Left hindlimb (tissue), 1 donor: ENCODE measurements around the gene TUBB2A.
A peak's percentile ranks its signal among the peaks of the same experiment; 100 is the strongest.
"Not testable (repeated sequence)": the region's sequence is repeated elsewhere in the genome, so short reads cannot be mapped to it uniquely, and the experiment has no call there.

Experiments
- DNase-seq: peaks from one replicate; pipeline ENCODE4 v3.0.0-alpha.2; 2018

The TUBB2A gene

DNA sequence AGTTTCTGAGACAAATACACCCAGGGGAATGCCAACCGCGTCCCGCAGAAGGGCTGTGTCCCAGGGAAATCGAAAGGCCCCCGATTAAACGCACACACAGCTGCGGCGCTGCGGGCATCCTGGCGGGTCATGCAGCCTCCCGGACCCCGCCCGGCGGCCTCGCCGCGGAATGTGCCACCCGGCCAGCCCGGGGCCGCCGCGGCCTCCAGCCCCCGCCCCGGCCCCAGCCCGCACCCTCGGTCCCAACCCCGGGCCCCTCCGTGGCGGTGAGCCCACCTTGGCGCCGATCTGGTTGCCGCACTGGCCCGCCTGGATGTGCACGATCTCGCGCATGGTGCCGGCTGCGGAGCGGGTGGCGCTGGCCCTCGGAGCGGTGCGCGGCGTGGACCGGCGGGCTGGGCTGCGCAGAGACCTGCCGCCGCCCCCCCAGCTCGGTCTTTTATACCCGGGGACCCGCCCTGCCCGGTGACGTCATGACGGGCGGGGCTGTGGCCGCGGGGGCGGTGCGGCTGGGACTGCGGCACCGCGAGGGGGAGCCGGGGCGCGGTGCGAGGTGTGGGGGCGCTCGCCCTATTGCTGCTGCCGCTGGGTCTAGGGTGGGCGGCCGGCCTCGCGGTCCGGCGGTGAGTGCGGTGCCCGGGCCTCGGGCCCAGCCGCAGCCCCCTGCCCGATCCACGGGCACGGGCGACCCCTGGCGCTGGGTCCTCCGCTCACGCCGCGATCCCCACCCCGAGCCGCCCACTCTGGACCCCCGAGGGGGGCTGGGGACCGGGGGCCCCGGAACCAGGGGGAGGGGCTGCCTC is at the start of gene TUBB2A:
Gene TUBB2A (minus strand): TSS at position 414 of the 803 bp plus-strand sequence. CDS start 81 bp downstream, at position 333.
- peak; percentile 90 for DNase-seq

DNA sequence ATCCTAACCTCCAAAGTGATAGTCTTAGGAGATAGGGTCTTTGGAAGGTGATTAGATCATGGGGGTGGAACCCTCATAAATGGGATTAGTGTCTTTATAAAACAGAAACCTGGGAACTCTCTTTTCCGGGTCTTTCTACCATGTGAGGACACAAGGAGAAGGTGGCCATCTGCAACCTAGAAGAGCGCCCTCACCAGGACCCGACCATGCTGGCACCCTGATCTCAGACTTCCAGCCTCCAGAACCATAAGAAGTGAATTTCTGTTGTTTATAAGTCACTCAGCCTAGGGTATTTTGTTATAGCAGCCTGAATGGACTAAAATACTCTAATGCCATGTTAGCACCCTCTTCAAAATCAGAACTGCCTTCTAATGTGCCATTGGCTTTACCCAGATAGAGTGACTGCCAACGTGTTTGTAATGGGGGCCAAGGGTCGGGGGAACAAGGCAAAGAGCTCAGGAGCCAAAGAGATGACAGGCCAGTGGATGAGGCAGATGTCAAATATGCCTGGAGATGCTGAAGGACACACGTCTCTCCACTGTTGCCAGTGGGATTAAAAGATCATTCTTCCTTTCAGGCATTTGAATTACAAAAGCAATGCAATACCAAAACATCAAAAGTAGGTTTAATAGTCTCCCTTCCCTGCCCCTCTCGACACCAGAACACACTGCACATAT is 49.1 kb upstream of the TUBB2A start:
- no peak for DNase-seq

DNA sequence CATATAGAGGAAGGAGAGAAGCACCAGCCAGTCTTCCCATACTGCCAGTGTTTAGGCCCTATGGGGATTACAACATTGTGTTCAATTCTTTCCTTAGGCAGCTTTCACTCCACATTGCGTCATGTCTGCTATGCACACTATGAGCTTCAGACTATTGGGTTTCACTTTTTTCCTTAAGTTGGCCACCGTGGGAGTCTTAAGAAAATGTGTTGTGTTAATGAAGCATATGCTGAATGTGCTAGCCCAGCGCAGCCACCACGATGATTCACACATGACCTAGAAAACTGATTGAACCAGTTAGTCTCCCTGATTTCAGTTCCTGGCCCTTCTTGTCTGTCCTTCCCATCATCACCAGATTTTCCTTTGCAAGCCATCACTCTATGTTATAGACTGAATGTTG is 48.6 kb upstream of the TUBB2A start:
- no peak for DNase-seq

DNA sequence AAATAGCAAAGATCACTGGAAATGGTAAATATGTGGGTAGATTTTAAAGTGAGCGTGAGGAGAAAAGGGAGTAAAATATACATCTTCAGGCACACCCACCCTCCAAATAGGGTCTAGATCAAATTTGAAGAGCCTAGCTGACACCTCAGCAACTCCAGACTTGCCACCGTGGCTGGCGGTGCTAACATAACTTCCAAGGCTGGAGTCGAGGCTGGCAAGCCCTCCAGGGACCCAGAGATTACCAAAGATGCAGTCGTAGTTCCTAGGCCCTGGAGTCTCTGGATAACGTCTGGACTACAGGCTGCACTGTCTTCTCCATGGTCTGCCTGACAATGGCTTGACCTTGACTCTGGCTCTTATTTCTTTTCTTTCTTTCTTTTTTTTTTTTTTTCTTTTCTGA is 47.6 kb upstream of the TUBB2A start:
- no peak for DNase-seq

DNA sequence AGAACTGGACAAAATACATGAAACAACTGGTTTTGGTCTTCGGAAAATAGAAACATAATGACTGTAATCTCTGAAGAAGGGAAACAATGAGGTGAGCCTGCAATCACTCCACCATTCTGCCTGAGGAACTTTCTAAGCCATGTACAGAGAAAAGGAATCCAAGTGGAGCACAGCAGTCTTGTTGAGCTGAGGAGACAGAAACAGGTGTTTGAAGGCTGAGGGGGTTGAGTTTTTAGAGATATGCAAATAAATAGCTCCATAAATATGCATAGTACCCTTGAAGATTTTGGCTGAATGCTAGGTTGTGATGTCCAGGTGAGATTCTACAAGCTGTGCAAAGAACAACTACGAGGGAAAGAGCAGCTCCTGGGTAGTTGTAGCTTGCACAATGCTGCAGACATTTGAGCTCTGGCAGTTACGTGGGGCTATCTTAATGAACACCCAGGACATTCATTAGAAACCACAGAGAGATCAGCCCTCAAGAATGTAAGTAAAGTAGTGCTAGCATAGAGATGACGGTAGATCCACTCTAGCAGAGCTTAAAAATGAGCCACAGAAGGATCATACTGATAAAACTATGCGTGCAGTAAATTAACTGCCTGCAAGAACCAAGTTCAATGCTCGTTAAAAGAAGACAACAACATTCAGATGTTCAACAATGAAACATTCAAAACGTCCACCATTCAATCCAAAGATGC is 45.8 kb upstream of the TUBB2A start:
- no peak for DNase-seq

DNA sequence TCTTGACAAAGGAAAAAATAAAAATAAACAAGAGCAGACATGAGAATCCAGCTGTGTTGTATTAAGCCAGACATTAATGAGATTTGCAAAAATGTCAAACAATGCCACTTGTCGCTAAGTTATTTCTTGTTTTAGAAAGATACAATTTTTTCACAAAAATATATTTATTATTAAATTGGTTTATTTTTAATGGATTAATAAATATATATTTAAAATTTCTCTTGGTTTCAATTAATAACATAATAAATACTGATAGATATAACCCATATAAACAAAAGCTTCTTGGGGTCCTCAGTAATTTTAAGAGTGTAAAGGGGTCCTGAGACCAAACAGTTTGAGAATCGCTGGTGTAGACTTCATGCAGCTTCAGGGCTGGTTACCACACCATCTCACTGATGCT is 44.0 kb upstream of the TUBB2A start:
- no peak for DNase-seq

DNA sequence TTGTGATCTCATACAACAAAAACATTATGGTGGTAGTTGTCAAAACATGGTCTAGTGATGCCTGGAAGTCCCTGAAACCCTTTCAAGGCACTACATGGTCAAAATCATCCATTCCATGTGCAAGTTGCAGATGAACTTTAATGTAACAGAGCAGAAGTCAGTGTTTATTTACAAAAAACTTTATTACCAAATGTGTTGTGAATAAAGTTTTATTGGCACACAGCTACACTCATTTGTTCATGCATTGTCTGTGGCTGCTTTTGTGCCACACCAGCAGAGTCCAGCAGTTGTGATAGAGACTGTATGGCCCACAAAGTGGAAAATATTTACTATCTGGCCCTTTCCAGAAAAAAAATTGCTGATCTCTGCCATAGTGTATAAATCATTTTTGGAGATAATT is 43.3 kb upstream of the TUBB2A start:
- no peak for DNase-seq

DNA sequence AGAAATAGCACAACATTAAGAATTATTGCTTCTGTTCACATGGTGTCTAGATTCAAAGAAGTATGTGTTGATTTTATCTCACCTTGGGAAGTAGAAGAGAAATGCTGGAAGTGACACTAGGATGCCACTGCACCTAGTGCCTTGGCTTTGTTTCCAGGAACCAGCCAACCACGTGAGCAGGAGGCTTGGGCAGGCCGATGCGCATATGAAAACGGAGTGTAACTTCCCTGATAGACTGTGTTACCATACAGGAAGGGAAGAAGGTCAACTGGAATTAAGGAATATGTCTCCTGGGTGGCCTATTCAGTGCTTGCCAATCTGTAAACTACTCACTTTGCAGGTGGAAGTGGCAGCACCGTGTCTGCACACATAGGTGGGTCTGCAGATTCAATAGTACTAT is 42.0 kb upstream of the TUBB2A start:
- no peak for DNase-seq

DNA sequence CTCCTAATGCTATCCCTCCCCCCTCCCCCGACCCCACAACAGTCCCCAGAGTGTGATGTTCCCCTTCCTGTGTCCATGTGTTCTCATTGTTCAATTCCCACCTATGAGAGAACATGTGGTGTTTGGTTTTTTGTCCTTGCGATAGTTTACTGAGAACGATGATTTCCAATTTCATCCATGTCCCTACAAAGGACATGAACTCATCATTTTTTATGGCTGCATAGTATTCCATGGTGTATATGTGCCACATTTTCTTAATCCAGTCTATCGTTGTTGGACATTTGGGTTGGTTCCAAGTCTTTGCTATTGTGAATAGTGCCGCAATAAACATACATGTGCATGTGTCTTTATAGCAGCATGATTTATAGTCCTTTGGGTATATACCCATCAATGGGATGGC is 40.4 kb upstream of the TUBB2A start:
- DNase-seq: not testable (repeated sequence)

DNA sequence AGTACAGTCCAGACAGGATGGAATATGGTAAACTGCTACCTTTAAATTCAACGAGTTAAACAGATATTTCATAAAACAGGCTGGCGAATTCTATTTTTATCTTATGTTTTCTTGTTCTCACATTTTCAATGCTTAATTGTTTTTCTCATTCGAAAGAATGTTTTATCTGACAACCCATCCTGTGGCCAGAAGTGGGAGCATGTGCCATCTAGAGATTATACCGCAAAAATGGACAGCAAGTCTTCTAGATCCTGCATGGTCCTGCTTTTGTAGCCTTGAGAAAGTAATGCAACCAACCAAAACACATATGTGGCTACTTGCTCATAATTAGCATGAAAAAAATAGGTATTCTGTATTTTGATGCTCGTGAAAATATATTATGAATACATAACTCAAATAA is 39.4 kb upstream of the TUBB2A start:
- no peak for DNase-seq

DNA sequence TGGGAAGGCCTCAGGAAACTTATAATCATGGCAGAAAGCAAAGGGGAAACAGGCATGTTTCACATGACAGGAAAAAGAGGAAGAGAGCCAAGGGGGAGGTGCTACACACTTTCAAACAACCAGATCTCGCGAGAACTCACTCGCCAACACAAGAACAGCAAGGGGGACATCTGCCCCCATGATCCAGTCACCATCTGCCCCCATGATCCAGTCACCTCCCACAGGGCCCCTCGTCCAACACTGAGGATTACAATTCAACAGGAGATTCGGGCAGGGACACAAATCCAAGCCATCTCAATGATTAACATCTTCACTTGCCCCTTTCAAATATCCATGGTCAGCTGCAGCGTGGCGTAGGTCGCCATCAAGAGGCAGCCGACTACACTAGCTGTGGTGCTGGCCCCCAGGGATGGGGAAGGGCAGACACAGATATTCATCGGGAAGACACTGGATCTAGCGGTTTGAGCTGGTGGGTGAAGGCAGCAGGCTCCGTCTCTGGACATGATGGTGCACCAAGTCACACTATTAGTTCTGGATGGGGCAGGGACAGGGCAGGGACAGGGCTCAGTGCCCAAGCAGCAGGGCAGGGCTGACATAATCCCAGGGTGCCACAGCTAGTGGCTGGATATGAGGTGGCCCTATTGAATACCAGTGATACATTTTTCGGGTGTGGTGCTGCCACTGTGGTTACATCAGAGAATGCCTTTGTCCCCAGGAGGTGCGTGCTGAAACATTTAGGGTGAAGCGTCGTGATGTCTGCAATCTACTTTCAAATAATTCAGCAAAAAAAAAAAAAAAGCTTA is 38.6 kb upstream of the TUBB2A start:
- DNase-seq: no peak

DNA sequence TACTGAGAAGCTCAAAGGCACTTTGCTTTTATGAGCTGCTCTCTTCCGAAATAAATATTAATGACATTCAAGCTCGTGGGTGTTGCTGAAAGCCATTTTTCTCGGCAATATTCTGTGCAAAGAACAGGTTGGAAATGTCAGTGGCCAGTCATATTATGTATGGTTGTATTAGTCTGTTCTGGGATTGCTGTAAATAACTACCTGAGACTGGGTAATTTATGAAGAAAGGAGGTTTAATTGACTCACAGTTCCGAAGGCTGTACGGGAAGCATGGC is 38.0 kb upstream of the TUBB2A start:
- no peak for DNase-seq

DNA sequence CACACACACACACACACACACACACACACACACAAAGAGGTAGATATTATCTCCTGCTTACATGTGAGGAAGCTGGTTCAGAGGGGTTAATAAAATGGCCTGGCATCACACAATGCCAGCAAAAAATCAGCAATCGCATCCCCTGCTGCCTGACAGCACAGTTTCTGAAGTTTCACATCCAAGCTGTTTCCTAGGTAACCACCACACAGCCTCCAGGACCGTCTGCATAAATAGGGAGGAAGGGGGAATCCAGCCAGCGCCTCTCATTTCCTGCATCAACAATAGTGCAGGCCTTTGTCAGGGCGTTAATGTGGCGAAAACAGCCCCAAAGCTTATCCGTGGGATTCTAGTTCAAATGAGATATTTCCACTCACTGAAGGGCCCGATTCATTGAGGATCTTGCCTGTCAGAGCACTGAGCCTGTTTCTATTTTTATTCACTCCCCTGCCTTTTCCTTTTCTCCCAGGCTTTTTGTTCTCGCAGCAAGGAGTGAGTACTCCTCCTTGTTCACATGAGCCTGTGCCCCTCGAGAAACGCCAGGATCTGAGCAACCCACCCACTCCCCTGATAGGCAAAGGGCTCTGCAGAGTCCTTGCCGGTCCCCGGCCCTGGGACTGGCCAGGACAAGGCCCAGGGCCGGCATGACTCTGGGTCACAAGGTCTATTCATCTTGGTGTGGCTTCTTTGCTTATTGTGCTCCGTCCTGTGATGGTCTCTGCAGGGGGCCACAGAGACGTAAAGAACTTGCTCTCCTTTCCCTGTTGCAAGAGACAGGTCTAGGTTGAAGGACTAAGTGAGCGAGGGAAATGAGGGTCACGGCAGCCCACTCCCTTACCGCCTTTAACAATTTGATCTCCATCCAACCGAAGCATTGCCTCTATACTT is 37.4 kb upstream of the TUBB2A start:
- peak; percentile 64 for DNase-seq

DNA sequence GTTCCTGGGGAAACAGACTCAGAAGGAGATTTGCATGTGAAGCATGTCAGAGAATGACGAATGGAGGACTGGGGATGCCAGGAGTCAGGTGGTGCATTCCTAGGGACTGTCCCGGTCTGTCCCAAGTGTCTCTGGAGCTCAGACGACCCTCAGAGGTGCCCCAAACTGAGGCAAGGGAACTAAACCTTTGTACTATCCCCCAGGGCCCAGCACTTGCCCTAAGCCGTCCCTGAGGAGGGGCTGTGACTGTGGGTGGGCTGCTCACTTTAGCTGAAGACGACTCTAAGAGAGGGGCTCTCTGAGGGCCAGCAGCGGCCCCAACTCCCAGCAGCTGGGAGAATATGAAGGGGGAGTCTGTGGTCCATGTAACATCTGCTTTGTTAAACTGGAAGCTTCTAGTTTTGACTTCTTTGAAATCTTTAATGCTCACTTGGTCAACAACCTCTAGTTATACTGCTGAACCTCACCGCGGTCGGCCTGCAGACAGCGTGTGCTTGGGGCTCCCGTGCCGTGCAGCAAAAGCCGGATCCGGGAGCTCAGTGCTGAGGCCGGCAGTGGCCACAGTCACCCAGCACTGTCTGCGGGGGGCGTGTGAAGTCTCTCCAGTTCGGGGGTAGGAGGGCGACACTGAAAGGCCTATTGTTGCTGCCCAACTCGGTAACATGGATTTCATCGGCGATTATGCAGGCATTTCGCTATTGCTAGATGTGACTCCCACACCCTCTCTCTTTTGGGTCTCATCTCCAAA is 35.9 kb upstream of the TUBB2A start:
- no peak for DNase-seq

DNA sequence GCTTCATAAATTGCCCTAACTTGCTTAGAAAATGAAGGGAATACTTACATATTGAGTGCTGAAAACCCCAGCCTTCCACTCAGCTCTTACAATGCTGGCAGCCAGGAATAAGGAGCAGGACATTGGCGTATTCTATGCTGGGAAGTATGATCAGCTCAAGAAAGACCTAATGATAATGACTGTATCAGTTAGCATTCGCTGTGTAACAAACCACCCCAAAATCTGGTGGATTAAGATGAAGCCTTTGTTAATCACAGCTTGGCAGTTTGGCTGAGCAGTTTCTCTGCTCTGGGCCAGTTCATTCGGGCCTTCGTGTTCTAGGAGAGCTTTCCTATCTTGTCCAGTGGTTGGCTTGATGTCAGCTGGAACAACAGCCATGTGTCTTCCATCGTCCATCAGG is 33.4 kb upstream of the TUBB2A start:
- no peak for DNase-seq

DNA sequence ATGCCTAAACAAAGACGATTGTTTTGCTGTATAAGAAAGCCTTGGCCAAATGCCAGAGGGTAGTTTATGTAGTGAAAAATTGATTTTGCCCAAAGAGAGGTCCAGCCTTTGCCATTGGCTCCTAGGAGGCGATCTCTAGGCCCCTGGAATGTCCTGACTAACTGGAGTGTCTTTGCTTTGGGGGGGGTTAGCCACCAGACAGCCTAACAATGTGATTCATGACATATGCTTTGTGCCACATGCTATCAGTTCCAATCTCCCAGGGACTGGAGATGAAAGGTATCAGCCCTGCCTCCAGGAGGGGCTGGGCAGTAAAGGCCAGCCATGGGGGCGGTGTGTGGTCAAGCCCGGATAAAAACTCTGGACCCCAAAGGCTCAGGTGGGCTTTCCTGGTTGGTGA is 32.7 kb upstream of the TUBB2A start:
- DNase-seq: no peak

DNA sequence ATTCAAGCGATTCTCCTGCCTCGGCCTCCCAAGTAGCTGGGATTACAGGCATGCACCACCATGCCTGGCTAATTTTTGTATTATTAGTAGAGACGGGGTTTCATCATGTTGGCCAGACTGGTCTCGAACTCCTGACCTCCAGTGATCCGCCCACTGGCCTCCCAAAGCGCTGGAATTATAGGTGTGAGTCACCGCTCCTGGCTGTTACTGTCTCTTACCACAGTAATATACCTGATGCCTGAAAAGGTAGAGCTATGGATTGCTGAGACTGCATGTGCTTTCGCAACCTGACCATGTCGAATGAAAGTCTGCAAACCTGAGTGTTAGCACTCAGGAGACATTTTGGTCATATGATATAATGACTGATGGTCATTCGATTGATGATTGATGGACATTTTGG is 31.8 kb upstream of the TUBB2A start:
- DNase-seq: not testable (repeated sequence)

DNA sequence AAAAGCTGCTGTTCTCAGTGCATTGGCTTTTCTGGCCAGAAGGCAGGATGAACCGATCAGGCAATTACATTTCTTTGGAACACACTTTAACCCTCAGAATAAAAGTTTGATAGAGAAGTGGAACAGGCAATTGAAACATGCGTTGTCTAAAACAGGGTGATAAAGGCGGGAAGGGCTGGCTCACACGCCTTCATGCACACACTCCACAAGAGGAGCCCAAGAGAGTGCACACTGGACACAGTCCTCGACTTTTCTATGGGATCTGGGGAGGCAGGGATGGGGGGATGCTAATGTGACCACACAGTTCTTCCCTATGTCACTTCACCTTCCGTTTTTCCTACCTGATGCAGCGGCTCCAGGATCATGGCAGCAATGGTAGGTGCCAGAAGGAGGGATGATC is 30.9 kb upstream of the TUBB2A start:
- DNase-seq: no peak

DNA sequence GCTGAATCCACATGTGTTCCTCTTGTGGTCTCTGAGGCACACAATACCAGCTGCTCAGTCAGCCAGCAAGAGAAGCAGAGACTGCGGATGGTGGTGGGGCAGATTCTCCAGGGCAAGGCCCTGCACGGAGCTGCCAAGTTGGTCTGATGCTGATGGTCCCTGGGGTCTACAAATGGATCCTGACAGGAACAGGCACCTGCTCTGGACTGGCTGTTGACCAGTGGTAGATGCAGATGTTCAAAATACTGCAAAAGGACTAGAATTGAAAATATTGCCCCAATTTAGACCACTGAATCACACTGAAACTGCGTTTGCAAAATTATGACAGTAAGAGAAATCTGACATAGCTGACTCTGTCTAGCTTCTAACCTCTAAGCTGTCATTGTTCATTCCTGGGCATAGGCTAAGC is 29.6 kb upstream of the TUBB2A start:
- DNase-seq: no peak

DNA sequence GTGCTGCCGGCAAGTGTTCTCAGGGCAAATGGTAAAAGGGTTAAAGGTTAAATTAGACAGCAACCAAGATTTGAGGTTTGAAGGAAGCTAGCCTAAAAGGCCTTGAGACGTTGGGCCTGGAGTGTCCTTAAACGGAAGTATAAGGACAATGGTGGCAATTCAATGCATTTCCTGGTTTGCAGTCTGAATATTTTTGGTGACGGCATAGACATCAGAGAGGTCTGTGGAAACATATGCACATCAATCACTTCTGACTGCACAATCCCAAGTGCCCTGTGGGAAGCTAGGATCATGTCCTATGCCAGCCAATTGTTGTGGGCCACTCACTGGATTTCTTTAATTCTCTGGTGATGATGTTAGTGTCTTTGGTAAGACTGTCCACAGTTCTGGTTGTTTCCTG is 25.7 kb upstream of the TUBB2A start:
- no peak for DNase-seq

DNA sequence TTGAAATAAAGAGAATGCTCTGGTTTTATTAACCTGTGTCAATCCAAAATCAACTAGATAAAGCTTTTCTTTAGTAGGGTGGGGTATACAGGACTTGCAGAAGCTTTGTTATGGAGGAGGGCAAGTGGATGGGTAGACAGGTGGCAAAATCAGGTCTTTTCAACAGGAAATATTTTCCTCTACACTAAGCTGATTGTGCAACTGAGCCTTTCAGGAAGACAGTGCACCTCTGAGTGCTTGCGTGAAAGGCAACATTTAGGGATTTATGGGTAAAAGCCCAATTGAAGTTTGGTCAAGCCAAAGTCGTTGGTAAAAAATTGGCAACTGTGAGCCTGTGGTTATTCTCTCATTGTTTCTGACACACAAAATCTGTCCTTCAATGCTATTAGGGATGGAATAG is 23.8 kb upstream of the TUBB2A start:
- DNase-seq: no peak

DNA sequence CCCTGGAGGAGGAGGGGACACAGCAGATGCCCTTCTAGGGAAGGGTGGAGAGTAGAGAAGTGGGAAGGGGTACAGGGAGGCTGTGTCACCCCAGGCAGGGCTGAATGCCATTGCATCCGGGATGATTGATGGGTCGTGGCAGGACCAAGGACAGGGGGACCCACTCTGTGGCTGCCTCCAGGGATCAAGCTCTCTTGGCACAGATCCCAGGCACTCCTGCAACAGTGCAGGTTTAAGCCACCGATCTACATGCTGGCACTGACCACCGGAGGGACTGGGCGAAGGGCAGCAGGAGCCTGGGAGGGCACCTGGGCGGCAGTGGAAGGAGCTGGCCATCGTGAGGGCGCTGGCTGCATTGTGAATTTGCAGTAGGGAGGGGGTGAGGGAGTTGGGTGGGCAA is 22.6 kb upstream of the TUBB2A start:
- not testable (repeated sequence) for DNase-seq
